Endothelial cell of umbilical vein (primary cell): Measurements from ENCODE around the gene TMEM253. TPM values are rescaled to one million over a fixed set of nuclear protein-coding genes. Genes with fewer than 3 reads are reported as not detected.
A peak's percentile ranks its signal among the peaks of the same experiment; 100 is the strongest.

ENCODE experiments used
- BruUV-seq: library from RNA; stranded (reverse); fragments of 400-500 nt; replicated peaks from 2 replicates; lab custom pipeline; 2021; lab: Mats Ljungman, UMichigan
- CTCF ChIA-PET: fragments of 300-600, 350-600 bp; sonication (Branson Sonifier 250); formaldehyde crosslinking; loops from one replicate; lab custom pipeline; 2021; ENCODE audit warnings: antibody characterized with exemption, inconsistent platforms; lab: Charles Lee
- POLR2A ChIA-PET: fragments of 300-600, 350-600 bp; sonication (Branson Sonifier 250); formaldehyde crosslinking; loops from one replicate; lab custom pipeline; 2021; ENCODE audit warnings: antibody characterized with exemption, inconsistent platforms; lab: Charles Lee
- DNase-seq: peaks from one replicate; pipeline ENCODE4 v3.0.0-alpha.2; 2011; ENCODE audit warnings: low read depth, low spot score
- FAIRE-seq: peaks from 2 replicates; lab custom pipeline; 2011; peaks lifted over from hg19 to GRCh38; lab: Jason Lieb, UNC
- H2AFZ ChIP-seq: 2 replicates; pipeline ENCODE4 v1.6.0; 2012; ENCODE audit warnings: low read depth, low read length, control low read depth, inconsistent platforms
- H3K27ac ChIP-seq: 2 replicates; pipeline ENCODE4 v1.5.1; 2011; ENCODE audit warnings: low read depth, mild to moderate bottlenecking, control low read depth, low read length, moderate library complexity; ENCODE audit not compliant: insufficient read depth
- H3K27me3 ChIP-seq, 2 experiments: 2 replicates each; pipeline versions ENCODE4 v1.6.0 to v1.6.1; 2011; ENCODE audit warnings: low read length in 2 of 2, mixed read lengths in 1 of 2; ENCODE audit not compliant: control insufficient read depth in 2 of 2, insufficient read depth in 2 of 2
- H3K36me3 ChIP-seq, 2 experiments: 2 replicates in 1 of 2; 3 replicates in 1 of 2; pipeline ENCODE4 v1.5.1; 2011; ENCODE audit warnings: low read length in 2 of 2, mild to moderate bottlenecking in 1 of 2, moderate library complexity in 1 of 2; ENCODE audit not compliant: control insufficient read depth in 2 of 2, insufficient read depth in 2 of 2; ENCODE audit errors: extremely low read depth in 1 of 2
- H3K4me1 ChIP-seq: 3 replicates; pipeline ENCODE4 v1.5.1; 2011; ENCODE audit warnings: mild to moderate bottlenecking, low read length; ENCODE audit not compliant: control insufficient read depth, insufficient read depth; ENCODE audit errors: extremely low read depth
- H3K4me2 ChIP-seq: 2 replicates; pipeline ENCODE4 v1.6.1; 2011; ENCODE audit warnings: low read length, control low read depth, mixed read lengths; ENCODE audit not compliant: insufficient read depth
- H3K4me3 ChIP-seq, 3 experiments: fragments of 200-600 bp in 1 of 3; sonication (generic), shearing (Covaris generic) in 1 of 3; replicated peaks in 1 of 3; 2 replicates each; pipeline ENCODE4 v1.5.1; 2011 to 2016; ENCODE audit warnings: control low read depth in 3 of 3, low read length in 3 of 3, mild to moderate bottlenecking in 2 of 3, inconsistent platforms in 1 of 3, low read depth in 1 of 3, moderate library complexity in 1 of 3; ENCODE audit not compliant: insufficient read depth in 1 of 3
- H3K79me2 ChIP-seq: 2 replicates; pipeline ENCODE4 v1.6.0; 2012; ENCODE audit warnings: low read length, inconsistent platforms; ENCODE audit not compliant: control insufficient read depth, insufficient read depth
- H3K9ac ChIP-seq: replicated peaks from 2 replicates; pipeline ENCODE3; 2011; ENCODE audit warnings: low read length, control low read depth; ENCODE audit not compliant: insufficient read depth; ENCODE audit errors: extremely low read depth
- H3K9me1 ChIP-seq: replicated peaks from 3 replicates; pipeline ENCODE4 v1.6.0; 2011; ENCODE audit warnings: mild to moderate bottlenecking, low read length; ENCODE audit not compliant: control insufficient read depth, insufficient read depth; ENCODE audit errors: extremely low read depth
- H3K9me3 ChIP-seq: replicated peaks from 2 replicates; pipeline ENCODE4 v1.5.1; 2012; ENCODE audit warnings: low read length, inconsistent platforms; ENCODE audit not compliant: control insufficient read depth, insufficient read depth
- H4K20me1 ChIP-seq: replicated peaks from 2 replicates; pipeline ENCODE3; 2011; ENCODE audit warnings: mild to moderate bottlenecking, low read length; ENCODE audit not compliant: control insufficient read depth, insufficient read depth; ENCODE audit errors: extremely low read depth
- EZH2 ChIP-seq: IDR thresholded peaks from 2 replicates; pipeline ENCODE4 v1.6.1; 2012; ENCODE audit warnings: borderline replicate concordance, low read depth, mild to moderate bottlenecking, moderate library complexity, low read length, inconsistent platforms; ENCODE audit not compliant: severe bottlenecking
- FOS ChIP-seq: IDR thresholded peaks from 2 replicates; pipeline ENCODE4 v1.6.1; 2011; ENCODE audit warnings: mild to moderate bottlenecking, low read length, moderate library complexity, borderline replicate concordance; ENCODE audit not compliant: insufficient read depth
- GATA2 ChIP-seq: IDR thresholded peaks from 2 replicates; pipeline ENCODE4 v1.7.0; 2011; ENCODE audit warnings: low read depth, mild to moderate bottlenecking, moderate library complexity, mixed read lengths, low read length; ENCODE audit not compliant: insufficient read length, insufficient read depth
- JUN ChIP-seq: IDR thresholded peaks from 2 replicates; pipeline ENCODE4 v1.6.1; 2011; ENCODE audit warnings: borderline replicate concordance, low read depth; ENCODE audit not compliant: insufficient read length, insufficient read depth
- MYC ChIP-seq: IDR thresholded peaks from one replicate; pipeline ENCODE4 v1.6.1; 2011; ENCODE audit warnings: mild to moderate bottlenecking, low read depth, low read length
- POLR2A ChIP-seq: IDR thresholded peaks from 2 replicates; pipeline ENCODE4 v1.6.1; 2012; ENCODE audit warnings: low read depth, mild to moderate bottlenecking, control low read depth, low read length
- POLR2AphosphoS5 ChIP-seq: IDR thresholded peaks from 2 replicates; pipeline ENCODE4 v1.6.1; 2012; ENCODE audit warnings: low read depth, mild to moderate bottlenecking, control low read depth, low read length, moderate library complexity; ENCODE audit not compliant: insufficient read depth
- dilution Hi-C: fragments of 300-500 bp; cut with MboI; formaldehyde crosslinking; loops from one replicate; pipeline ENCODE4 v1.15.0; 2019; ENCODE audit warnings: low sequenced_read_pairs; ENCODE audit not compliant: extremely low pct_ligation_motif_present
- intact Hi-C: fragments of 100-400 bp; cut with micrococcal nuclease; formaldehyde crosslinking; loops from one replicate; pipeline ENCODE4 v1.10.0; 2022
- polyA plus RNA-seq, 4 experiments: library from polyadenylated mRNA; depleted of rRNA in 3 of 4; stranded (reverse) in 3 of 4; unstranded in 1 of 4; fragments of >200 nt; gene quantifications; 2 replicates each; pipeline versions ENCODE4 v1.2.1 to v1.2.3, GENCODE V29; 2011 to 2012; ENCODE audit warnings: missing spikeins in 1 of 4
- total RNA-seq: library from RNA; stranded (reverse); gene quantifications from 2 replicates; pipeline ENCODE4 v1.2.3, GENCODE V29; 2021
- TF ChIP-seq, protein P1 (sequence below), 2 donors: IDR thresholded peaks; 1 replicate in 1 of 2; 2 replicates in 1 of 2; pipeline ENCODE4 v1.5.1; 2011; ENCODE audit warnings: low read length in 2 of 2, mild to moderate bottlenecking in 2 of 2, moderate library complexity in 2 of 2, control low read depth in 1 of 2, inconsistent platforms in 1 of 2, low read depth in 1 of 2; ENCODE audit not compliant: insufficient read depth in 1 of 2; ENCODE audit errors: extremely low read depth in 1 of 2
- TF ChIP-seq, protein P2 (sequence below): IDR thresholded peaks from 2 replicates; pipeline ENCODE4 v1.6.1; 2011; ENCODE audit not compliant: insufficient read depth, insufficient read length

TMEM253 gene
- total and polyA plus RNA-seq, 2 donors (not counting 3 experiments of a cell fraction or from before 2014, with no cell fraction given): 0.25 TPM; not detected in 1

DNA sequence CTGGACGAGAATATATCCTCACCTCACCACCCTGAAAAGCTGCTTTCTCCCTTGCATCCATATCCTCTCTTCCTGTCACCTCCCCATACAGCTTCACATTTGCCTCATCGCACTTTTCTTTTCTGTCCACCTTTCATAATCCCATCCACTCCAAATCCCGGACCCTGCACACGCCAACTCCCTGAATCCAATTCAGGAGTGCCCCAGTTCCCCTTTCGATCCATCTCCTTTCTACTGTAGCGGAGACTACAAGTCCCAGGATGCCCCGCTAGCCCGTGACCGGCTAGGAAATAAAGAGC is 2.5 kb downstream of the TMEM253 start:
- no peak for TF ChIP-seq FOS
- TF ChIP-seq, protein P1, sequence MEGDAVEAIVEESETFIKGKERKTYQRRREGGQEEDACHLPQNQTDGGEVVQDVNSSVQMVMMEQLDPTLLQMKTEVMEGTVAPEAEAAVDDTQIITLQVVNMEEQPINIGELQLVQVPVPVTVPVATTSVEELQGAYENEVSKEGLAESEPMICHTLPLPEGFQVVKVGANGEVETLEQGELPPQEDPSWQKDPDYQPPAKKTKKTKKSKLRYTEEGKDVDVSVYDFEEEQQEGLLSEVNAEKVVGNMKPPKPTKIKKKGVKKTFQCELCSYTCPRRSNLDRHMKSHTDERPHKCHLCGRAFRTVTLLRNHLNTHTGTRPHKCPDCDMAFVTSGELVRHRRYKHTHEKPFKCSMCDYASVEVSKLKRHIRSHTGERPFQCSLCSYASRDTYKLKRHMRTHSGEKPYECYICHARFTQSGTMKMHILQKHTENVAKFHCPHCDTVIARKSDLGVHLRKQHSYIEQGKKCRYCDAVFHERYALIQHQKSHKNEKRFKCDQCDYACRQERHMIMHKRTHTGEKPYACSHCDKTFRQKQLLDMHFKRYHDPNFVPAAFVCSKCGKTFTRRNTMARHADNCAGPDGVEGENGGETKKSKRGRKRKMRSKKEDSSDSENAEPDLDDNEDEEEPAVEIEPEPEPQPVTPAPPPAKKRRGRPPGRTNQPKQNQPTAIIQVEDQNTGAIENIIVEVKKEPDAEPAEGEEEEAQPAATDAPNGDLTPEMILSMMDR (IDR thresholded peaks at IDR 0.05; ENCODE audit: extremely low read depth in 1 of 2, insufficient read depth in 1 of 2, low read depth in 1 of 2, low read length in 2 of 2): no peak
- Histone ChIP-seq H3K9ac (peak overlapping the region; percentile 97), H4K20me1 (no peaks in the 10 kb centered on the region), H3K9me1 (no peaks in the 10 kb centered on the region), H3K9me3 (no peaks in the 10 kb centered on the region), H3K27ac (peak overlapping the region; percentile 93), H3K4me3 (peak overlapping the region in 2 of 3 experiments; percentile 45 to 60), H3K36me3 (no peaks in the 10 kb centered on the region), H3K4me2 (peak overlapping the region; percentile 44), H3K27me3 (peaks cover 12 to 21% of the 10 kb centered on the region in 2 experiments), H3K79me2 (no peaks in the 10 kb centered on the region), H3K4me1 (peaks cover 23% of the 10 kb centered on the region), H2AFZ (peak overlapping the region; percentile 72)
- BruUV-seq: no TSS peak
- dilution Hi-C loops (no loop called here), intact Hi-C loops (loop anchor here (5.0 kb wide), 1 partner anchor 131 kb away; no protein-coding TSS in a partner anchor)
- DNase-seq: no peak
- peak; percentile 97 for FAIRE-seq
- ChIA-PET CTCF (interaction anchor here (0.9 to 10.4 kb wide), 11 partner anchors 8 to 246 kb away, joined by 3 to 310 read pairs (median 17); no protein-coding TSS in a partner anchor), POLR2A (no interaction called here)

DNA sequence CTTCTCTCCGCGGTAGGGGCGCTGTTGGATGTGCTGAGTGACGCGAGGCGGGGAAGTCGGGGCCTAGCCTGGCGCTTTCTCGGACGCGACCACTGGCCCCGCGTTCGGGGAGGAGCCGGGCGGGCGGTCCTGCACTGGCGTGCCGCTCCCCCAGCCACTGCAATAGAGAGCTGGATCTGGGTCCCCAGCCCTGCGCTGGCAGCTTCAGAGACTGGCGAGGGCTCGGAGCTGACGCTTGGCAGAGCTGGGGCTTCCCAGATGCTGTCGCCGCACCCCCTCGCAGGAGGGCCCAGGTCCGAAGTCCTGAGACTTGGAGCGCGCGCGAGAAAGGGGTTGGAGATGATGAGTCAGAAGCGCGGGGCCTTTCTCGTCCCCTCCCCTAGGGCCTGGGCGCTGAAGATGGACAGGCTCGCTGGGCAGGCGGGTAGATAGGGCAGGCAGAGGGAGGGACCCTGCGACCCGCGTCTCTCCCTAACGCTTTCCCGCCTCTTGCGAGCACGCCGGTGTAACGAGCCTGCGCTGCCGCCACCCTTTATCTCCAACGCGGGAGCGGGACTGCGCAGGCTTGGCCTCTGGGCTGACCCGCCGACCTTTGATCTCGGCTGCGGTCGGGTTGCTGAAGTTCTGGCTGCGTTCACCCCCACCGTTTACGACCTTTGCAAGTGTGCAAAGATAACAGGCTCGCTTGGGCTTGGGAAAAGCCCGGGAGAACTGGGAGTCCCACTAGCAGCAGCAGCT is 3.0 kb downstream of the TMEM253 start:
- Histone ChIP-seq H3K9me3 (no peaks in the 10 kb centered on the region), H2AFZ (peak overlapping the region; percentile 77), H3K4me1 (peaks cover 20% of the 10 kb centered on the region), H3K4me2 (peak overlapping the region; percentile 44), H3K79me2 (no peaks in the 10 kb centered on the region), H3K9ac (peak overlapping the region; percentile 97), H3K27me3 (peaks cover 12 to 18% of the 10 kb centered on the region in 2 experiments), H4K20me1 (no peaks in the 10 kb centered on the region), H3K4me3 (peak overlapping the region in 2 of 3 experiments; percentile 47 to 60), H3K27ac (peak overlapping the region; percentile 93), H3K9me1 (no peaks in the 10 kb centered on the region), H3K36me3 (no peaks in the 10 kb centered on the region)
- FAIRE-seq (no peak), DNase-seq (peak; percentile 94)
- TF ChIP-seq GATA2 (no peak), POLR2A (peak; percentile 77), EZH2 (no peak), MYC (no peak), FOS (peak; percentile 75), POLR2AphosphoS5 (peak; percentile 71), JUN (no peak)
- TF ChIP-seq, protein P2, sequence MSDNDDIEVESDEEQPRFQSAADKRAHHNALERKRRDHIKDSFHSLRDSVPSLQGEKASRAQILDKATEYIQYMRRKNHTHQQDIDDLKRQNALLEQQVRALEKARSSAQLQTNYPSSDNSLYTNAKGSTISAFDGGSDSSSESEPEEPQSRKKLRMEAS: no peak
- TF ChIP-seq, protein P1 (IDR thresholded peaks at IDR 0.05; ENCODE audit: extremely low read depth in 1 of 2, insufficient read depth in 1 of 2, low read depth in 1 of 2, low read length in 2 of 2): peak; percentile 82 to 85
- POLR2A ChIA-PET: interaction anchor here (1.0 to 2.0 kb wide), 3 partner anchors 16 to 89 kb away, joined by 3 to 5 read pairs (median 4); no protein-coding TSS in a partner anchor
- dilution Hi-C loops: no loop called here
- CTCF ChIA-PET: interaction anchor here (0.7 to 10.4 kb wide), 30 partner anchors 8 to 424 kb away, joined by 3 to 310 read pairs (median 4); partner anchors contain the start of genes ARHGEF40 and METTL3
- BruUV-seq: TSS peak; percentile 93
- intact Hi-C loops: loop anchor here (1.0 to 5.0 kb wide), 4 partner anchors 12 to 132 kb away; no protein-coding TSS in a partner anchor
